Measurements from ENCODE around the gene COL4A2. TPM values are rescaled to one million over a fixed set of nuclear protein-coding genes. Genes with fewer than 3 reads are reported as not detected.
"Not testable (repeated sequence)": the region's sequence is repeated elsewhere in the genome, so short reads cannot be mapped to it uniquely, and the experiment has no call there.

Gene COL4A2
- total and polyA plus RNA-seq, 2 donors = 465 to 488 TPM

DNA sequence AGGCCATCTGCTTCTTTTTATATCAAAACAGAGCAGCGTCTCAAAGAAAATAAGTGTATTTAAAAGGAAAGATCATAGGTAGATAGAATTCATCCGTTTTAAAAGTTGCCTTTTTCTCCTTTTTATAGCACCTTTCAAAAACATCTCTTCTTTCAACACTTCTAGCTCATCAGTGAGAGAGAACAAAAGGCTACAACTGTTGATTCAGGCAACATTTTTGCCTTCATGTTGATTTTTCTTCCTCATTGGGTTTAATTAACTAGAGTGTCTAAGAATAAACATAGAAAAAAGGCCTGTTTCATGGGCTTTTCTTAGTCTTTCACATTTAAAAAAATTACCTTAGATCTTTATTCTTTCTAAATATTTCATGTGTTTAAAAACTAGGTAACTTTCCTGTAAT is 13.6 kb downstream of the COL4A2 start:
- Histone ChIP-seq H3K27ac (ENCODE audit: low read depth) (no peak overlapping the region), H3K4me3 (ENCODE audit: low read depth, low read length) (no peak overlapping the region), H3K4me1 (ENCODE audit: insufficient read depth) (no peaks in the 10 kb centered on the region), H3K36me3 (ENCODE audit: insufficient read depth) (no peaks in the 10 kb centered on the region)
- no peak for DNase-seq (ENCODE audit: extremely low spot score)
- 36% methylated on average over 2 of the region's 2 CpGs for WGBS

DNA sequence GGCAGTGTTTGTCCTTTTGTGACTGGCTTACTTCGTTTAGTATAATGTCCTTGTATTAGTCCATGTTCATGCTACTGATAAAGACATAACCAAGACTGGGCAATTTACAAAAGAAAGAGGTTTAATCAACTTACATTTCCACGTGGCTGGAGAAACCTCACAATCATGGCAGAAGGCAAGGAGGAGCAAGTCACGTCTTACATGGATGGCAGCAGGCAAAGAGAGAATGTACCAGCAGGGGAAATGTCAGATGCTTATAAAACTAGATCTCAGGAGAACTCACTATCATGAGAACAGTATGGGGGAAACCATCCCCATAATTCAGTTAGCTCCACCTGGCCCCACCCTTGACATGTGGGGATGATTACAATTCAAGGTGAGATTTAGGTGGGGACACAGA is 14.5 kb downstream of the COL4A2 start:
- not testable (repeated sequence) for H3K36me3 ChIP-seq (ENCODE audit: insufficient read depth); DNase-seq (ENCODE audit: extremely low spot score); H3K27ac ChIP-seq (ENCODE audit: low read depth); H3K4me3 ChIP-seq (ENCODE audit: low read depth, low read length); H3K4me1 ChIP-seq (ENCODE audit: insufficient read depth)
- 78% methylated on average over 3 of the region's 3 CpGs for WGBS

DNA sequence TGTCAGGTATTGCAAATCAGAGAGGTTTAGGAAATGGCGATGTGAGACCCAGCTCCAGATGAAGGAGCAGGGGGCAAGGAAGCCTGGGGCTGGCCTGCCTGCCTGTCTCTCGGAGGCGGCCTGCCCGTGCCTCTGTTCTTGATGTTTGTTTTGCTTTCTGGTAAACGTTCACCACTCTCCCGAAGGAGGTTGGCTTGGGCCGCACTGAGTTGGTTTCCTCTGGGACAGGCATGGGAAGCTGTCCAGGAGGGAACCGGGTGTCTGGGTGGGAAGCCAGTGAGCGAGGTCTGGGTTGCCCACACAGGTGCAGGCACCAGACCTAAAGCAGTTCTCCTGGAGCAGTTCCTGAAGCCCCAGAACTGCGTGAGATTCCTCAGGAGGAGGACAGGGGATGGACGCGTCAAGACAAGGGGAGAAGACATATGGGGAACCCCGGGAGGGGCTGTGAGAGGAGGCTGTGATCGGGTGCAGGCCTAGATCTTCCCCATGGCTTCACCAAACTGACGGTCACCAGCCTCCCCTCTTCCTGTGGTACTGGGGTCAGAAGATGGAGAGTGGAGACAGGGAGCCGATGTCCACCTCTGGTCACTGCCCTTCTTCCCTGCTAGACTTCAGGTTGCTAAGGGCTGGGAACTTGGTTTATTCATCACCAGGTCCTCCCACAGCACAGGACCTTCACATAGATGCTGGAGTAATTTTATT is 15.2 kb downstream of the COL4A2 start:
- DNase-seq (ENCODE audit: extremely low spot score) = no peak
- Histone ChIP-seq H3K27ac (ENCODE audit: low read depth) (no peak overlapping the region), H3K36me3 (ENCODE audit: insufficient read depth) (no peaks in the 10 kb centered on the region), H3K4me1 (ENCODE audit: insufficient read depth) (no peaks in the 10 kb centered on the region), H3K4me3 (ENCODE audit: low read depth, low read length) (no peak overlapping the region)
- 73% methylated on average over 16 of the region's 16 CpGs for WGBS

- DNase-seq (ENCODE audit: extremely low spot score) = no peak
- no peaks in the 10 kb centered on the region for H3K36me3 ChIP-seq (ENCODE audit: insufficient read depth)
- 90% methylated on average over 7 of the region's 7 CpGs for WGBS
- H3K4me1 ChIP-seq (ENCODE audit: insufficient read depth) = no peaks in the 10 kb centered on the region
- H3K4me3 ChIP-seq (ENCODE audit: low read depth, low read length) = no peak overlapping the region
- H3K27ac ChIP-seq (ENCODE audit: low read depth) = no peak overlapping the region
Observed at GRCh38 chr13:110322828-110323171, 15.7 kb downstream of the COL4A2 start.

- no peak for DNase-seq (ENCODE audit: extremely low spot score)
- no peak overlapping the region for H3K27ac ChIP-seq (ENCODE audit: low read depth)
- H3K4me1 ChIP-seq (ENCODE audit: insufficient read depth) = no peaks in the 10 kb centered on the region
- H3K4me3 ChIP-seq (ENCODE audit: low read depth, low read length) = no peak overlapping the region
- no peaks in the 10 kb centered on the region for H3K36me3 ChIP-seq (ENCODE audit: insufficient read depth)
- 57% methylated on average over 8 of the region's 8 CpGs for WGBS
Observed at GRCh38 chr13:110323172-110323891, 16.2 kb downstream of the COL4A2 start.

- 71% methylated on average over 10 of the region's 10 CpGs for WGBS
- Histone ChIP-seq H3K27ac (ENCODE audit: low read depth) (no peak overlapping the region), H3K36me3 (ENCODE audit: insufficient read depth) (no peaks in the 10 kb centered on the region), H3K4me1 (ENCODE audit: insufficient read depth) (no peaks in the 10 kb centered on the region), H3K4me3 (ENCODE audit: low read depth, low read length) (no peak overlapping the region)
- no peak for DNase-seq (ENCODE audit: extremely low spot score)
Observed at GRCh38 chr13:110324026-110324749, 17.1 kb downstream of the COL4A2 start.

- no peak for DNase-seq (ENCODE audit: extremely low spot score)
- no peak overlapping the region for H3K27ac ChIP-seq (ENCODE audit: low read depth)
- 75% methylated on average over 12 of the region's 12 CpGs for WGBS
- H3K36me3 ChIP-seq (ENCODE audit: insufficient read depth) = no peaks in the 10 kb centered on the region
- H3K4me3 ChIP-seq (ENCODE audit: low read depth, low read length) = no peak overlapping the region
- H3K4me1 ChIP-seq (ENCODE audit: insufficient read depth) = no peaks in the 10 kb centered on the region
Observed at GRCh38 chr13:110326263-110326904, 19.3 kb downstream of the COL4A2 start.

DNA sequence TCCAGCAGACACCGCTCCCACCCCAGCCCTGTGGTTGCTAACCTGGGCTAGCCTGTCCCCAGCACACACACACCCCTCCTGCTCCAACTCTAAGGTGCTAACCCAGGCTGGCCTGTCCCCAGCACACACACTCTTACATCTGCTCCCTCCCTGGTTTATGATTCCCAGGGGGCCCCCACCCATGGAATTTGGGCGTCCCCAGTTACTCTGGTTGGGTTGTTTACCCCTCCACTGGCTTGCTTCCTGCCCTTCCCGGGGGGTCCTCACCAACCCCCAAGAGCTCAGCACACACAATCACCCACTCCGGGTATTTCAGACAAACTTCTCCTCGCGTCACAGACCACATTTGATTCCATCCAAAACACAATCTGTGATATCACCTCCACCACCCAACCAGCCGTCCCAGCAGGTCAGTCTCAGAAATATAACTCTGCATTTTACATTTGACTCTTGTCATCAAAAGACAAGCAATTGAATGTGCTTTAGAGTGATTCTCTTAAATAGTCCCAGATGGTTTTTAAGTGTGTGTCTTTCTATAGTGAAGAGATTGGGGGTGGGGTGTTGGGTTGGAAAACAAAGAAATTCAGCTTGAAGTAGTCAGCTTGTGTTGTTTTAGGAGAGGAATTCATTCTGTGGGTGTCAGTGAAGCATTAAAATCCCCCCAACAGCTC is 20.1 kb downstream of the COL4A2 start:
- no peaks in the 10 kb centered on the region for H3K4me1 ChIP-seq (ENCODE audit: insufficient read depth)
- no peak for DNase-seq (ENCODE audit: extremely low spot score)
- H3K4me3 ChIP-seq (ENCODE audit: low read depth, low read length) = no peak overlapping the region
- 50% methylated on average over 7 of the region's 7 CpGs for WGBS
- H3K36me3 ChIP-seq (ENCODE audit: insufficient read depth) = no peaks in the 10 kb centered on the region
- no peak overlapping the region for H3K27ac ChIP-seq (ENCODE audit: low read depth)

GRCh38 chr13:110328573-110328972 is 21.5 kb downstream of the COL4A2 start:
- Histone ChIP-seq H3K4me3 (ENCODE audit: low read depth, low read length) (no peak overlapping the region), H3K27ac (ENCODE audit: low read depth) (no peak overlapping the region), H3K36me3 (ENCODE audit: insufficient read depth) (no peaks in the 10 kb centered on the region), H3K4me1 (ENCODE audit: insufficient read depth) (no peaks in the 10 kb centered on the region)
- WGBS = 85% methylated on average over 10 of the region's 10 CpGs
- no peak for DNase-seq (ENCODE audit: extremely low spot score)

DNA sequence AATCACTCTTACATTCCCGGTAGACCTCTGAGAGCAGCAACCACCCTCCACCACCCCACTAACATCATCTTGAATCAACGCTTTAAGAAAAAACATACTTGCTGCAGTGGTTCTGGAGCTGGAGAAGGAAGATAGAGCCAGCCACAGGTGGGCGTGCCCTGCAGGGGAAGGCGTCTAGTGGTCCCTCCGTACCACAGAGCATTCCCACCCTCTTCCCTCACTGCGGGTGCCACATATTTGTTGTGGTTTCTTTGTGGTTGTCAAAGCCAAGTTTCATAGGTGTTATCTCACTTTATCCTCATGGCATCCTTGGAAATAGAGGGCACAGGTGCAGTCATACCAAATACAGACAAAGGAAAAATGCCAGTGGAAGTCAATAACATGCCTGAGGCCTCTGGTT is 22.2 kb downstream of the COL4A2 start:
- H3K27ac ChIP-seq (ENCODE audit: low read depth) = no peak overlapping the region
- H3K36me3 ChIP-seq (ENCODE audit: insufficient read depth) = no peaks in the 10 kb centered on the region
- H3K4me1 ChIP-seq (ENCODE audit: insufficient read depth) = no peaks in the 10 kb centered on the region
- no peak overlapping the region for H3K4me3 ChIP-seq (ENCODE audit: low read depth, low read length)
- 78% methylated on average over 6 of the region's 6 CpGs for WGBS
- DNase-seq (ENCODE audit: extremely low spot score) = no peak

GRCh38 chr13:110329798-110330461 is 22.8 kb downstream of the COL4A2 start:
- DNase-seq (ENCODE audit: extremely low spot score) = no peak
- no peak overlapping the region for H3K4me3 ChIP-seq (ENCODE audit: low read depth, low read length)
- H3K36me3 ChIP-seq (ENCODE audit: insufficient read depth) = no peaks in the 10 kb centered on the region
- H3K4me1 ChIP-seq (ENCODE audit: insufficient read depth) = no peaks in the 10 kb centered on the region
- 44% methylated on average over 21 of the region's 21 CpGs for WGBS
- H3K27ac ChIP-seq (ENCODE audit: low read depth) = no peak overlapping the region

GRCh38 chr13:110330491-110331011 is 23.5 kb downstream of the COL4A2 start:
- Histone ChIP-seq H3K4me3 (ENCODE audit: low read depth, low read length) (no peak overlapping the region), H3K36me3 (ENCODE audit: insufficient read depth) (no peaks in the 10 kb centered on the region), H3K27ac (ENCODE audit: low read depth) (no peak overlapping the region), H3K4me1 (ENCODE audit: insufficient read depth) (no peaks in the 10 kb centered on the region)
- 56% methylated on average over 11 of the region's 11 CpGs for WGBS
- no peak for DNase-seq (ENCODE audit: extremely low spot score)

GRCh38 chr13:110331362-110331761 is 24.3 kb downstream of the COL4A2 start:
- Histone ChIP-seq H3K36me3 (ENCODE audit: insufficient read depth) (no peaks in the 10 kb centered on the region), H3K4me1 (ENCODE audit: insufficient read depth) (no peaks in the 10 kb centered on the region), H3K4me3 (ENCODE audit: low read depth, low read length) (no peak overlapping the region), H3K27ac (ENCODE audit: low read depth) (no peak overlapping the region)
- DNase-seq (ENCODE audit: extremely low spot score) = no peak
- 38% methylated on average over 11 of the region's 11 CpGs for WGBS

Measured in urinary bladder (tissue), 4 donors.